Measurements from ENCODE around the gene CNPY2.

Gene CNPY2

DNA sequence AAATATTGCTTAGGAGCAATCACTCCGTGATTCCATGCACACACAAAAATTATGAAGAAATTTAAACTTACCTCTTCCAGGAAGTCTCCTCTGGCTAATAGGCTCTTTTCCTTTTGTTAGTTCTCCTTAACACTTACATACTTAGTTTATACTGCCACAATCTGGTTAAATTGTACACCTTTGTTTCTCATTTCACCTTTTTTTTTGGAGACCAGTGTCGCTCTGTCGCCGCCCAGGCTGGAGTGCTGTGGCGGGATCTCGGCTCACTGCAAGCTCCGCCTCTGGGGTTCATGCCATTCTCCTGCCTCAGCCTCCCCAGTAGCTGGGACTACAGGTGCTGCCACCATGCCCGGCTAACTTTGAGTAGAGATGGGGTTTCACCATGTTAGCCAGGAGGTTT, 55.4 kb downstream of the CNPY2 start:
- no peak for DNase-seq (ENCODE audit: low read depth in 2 of 3, low spot score in 1 of 3)

Data from stimulated activated CD4-positive, alpha-beta T cell treated with anti-CD3 and anti-CD28 coated beads, Interleukin-12 subunit alpha, Interleukin-12 subunit beta, amount 100 ng/mL, for 48 hours (primary cell).